ENCODE measurements around the gene NLRP5.

The NLRP5 gene

DNA sequence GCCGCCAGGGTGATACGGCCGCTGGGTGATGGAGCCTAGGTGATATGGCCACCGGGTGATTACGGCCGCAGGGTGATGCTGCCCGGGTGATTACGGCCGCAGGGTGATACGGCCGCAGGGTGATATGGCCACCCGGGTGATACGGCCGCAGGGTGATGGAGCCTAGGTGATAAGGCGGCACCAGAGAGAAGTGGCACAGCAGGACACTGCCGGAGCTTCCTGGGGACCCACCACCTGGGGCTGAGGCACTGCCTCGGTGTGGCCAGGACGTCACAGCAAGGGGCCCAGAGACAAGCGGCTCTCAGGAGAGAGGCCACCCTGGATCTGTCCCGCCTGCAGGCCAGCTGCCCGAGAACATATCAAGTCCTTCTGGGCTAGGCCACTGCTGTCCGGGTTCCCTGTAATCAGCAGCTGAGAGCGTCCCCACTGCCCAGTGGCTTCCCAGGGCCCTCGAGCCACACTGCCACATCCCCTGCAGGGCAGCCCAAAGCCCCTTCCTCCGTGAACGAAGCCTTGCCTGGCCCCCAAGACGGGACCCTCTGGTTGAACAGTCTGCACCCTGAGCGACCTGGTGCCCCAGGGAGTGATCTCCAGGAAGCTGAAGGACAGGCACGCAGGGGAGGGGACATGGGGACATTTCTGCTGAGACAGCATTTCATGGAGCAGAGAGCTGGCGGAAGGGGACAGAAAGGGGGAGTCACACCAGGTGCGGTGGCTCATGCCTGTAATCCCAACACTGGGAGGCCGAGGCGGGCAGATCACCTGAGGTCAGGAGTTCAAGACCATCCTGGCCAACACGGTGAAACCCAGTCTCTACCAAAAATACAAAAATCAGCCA lies 112.4 kb downstream of the NLRP5 start:
- no peak for DNase-seq (ENCODE audit: low read depth)
- TF ChIP-seq, protein P1, sequence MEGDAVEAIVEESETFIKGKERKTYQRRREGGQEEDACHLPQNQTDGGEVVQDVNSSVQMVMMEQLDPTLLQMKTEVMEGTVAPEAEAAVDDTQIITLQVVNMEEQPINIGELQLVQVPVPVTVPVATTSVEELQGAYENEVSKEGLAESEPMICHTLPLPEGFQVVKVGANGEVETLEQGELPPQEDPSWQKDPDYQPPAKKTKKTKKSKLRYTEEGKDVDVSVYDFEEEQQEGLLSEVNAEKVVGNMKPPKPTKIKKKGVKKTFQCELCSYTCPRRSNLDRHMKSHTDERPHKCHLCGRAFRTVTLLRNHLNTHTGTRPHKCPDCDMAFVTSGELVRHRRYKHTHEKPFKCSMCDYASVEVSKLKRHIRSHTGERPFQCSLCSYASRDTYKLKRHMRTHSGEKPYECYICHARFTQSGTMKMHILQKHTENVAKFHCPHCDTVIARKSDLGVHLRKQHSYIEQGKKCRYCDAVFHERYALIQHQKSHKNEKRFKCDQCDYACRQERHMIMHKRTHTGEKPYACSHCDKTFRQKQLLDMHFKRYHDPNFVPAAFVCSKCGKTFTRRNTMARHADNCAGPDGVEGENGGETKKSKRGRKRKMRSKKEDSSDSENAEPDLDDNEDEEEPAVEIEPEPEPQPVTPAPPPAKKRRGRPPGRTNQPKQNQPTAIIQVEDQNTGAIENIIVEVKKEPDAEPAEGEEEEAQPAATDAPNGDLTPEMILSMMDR (IDR thresholded peaks at IDR 0.05; ENCODE audit: insufficient read depth, low read depth, low read length, missing control alignments) = no peak
- H3K4me3 ChIP-seq (ENCODE audit: low read depth, low read length) = no peak overlapping the region

DNA sequence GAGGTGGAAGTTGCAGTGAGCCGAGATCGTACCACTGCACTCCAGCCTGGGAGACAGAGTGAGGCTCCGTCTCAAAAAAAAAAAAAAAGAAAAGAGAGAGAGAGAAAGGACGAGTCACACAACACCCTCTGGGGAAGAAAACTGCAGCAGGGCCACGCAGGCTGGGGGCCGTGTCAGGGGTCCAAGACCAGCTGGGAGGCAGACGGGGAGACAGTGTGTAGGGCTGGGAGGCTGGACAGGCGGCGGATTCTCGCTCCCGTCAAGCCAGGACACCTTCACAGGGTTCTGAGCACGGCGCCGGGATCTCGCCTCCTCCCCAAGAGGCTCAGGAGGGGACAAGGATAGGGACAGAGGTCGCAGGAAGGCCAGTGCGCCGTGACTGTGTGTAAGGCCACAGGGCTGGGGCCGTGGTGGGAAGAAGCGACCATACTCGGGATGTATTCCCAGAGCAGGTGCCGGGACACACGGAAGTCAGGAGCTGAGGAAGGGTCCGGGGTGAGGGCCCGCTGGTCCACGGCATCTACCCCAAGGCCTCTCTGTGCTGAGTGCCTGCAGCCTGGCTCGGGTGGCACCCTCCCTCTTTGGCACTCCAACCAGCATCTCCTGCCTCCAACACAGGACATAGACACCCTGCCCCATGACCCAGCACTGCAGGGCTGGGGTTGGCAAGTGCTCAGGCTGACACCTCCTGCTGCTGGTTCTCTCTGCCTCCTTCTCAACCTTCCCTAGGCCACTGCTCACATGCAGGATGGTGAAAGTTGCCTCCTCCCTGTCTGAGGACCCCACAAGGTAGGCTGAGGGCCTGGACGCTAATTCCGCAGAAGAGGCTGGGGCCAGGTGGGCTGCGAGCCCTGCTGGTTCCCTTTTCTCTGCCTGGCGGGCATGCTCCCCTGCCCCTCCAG lies 113.3 kb downstream of the NLRP5 start:
- TF ChIP-seq, protein P1 (IDR thresholded peaks at IDR 0.05; ENCODE audit: insufficient read depth, low read depth, low read length, missing control alignments) = no peak
- DNase-seq (ENCODE audit: low read depth) = no peak
- no peak overlapping the region for H3K4me3 ChIP-seq (ENCODE audit: low read depth, low read length)

DNA sequence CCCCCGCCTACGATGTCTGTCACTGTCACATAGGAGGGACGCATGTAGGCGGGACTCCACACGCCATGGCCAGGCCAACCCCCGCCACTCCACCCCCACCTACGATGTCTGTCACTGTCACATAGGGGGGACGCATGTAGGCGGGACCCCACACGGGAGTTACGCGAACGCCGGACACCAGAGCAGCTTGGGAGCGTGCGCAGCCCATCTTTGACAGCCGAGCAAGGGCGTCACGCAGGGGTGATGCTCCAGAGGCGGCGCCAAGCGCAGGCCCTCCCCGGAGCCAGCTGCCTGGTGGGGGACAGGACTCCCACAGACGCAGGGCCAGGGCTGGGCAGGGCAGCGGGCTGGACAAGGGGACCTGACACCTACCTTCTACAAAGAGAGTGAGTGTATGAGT lies 114.5 kb downstream of the NLRP5 start:
- no peak overlapping the region for H3K4me3 ChIP-seq (ENCODE audit: low read depth, low read length)
- TF ChIP-seq, protein P1 (IDR thresholded peaks at IDR 0.05; ENCODE audit: insufficient read depth, low read depth, low read length, missing control alignments) = no peak
- no peak for DNase-seq (ENCODE audit: low read depth)

DNA sequence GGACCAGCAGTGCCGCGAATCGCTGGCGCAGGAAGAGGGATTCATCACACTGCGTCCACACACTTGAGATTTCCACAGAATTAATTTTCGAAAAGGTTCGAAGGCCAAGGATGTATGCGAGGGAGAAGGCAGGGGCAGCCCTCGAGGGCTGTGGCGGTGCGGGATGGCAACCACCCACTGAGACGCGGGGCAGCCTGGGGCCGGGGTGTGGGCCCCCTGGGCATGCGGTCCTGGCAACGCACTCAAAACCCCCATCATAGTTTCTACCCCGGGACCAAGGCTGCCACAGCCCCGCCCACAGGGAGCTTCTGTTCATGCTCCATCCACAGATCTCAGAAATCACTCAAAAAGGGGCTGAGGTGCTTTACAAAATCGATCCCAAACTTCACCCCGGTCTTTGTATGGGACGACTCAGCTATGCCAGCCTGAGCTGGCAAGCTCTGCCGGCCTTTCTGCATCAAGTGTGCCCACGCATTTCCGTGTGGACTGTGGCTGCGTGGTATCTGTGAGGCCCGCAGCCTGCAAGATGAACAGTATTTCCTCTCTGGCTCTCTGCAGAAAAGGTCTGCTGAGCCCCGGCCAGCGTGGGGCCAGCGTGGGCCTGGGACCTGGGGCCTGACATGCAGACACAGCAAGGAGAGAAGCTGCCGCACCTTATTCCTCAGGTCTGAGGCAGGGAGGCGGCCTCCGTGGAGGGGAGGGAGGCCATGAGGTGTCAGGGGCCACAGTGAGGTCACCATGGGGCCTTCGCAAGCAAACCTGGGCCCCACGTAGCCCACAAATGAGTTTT lies 115.4 kb downstream of the NLRP5 start:
- TF ChIP-seq, protein P1 (IDR thresholded peaks at IDR 0.05; ENCODE audit: insufficient read depth, low read depth, low read length, missing control alignments) = no peak
- H3K4me3 ChIP-seq (ENCODE audit: low read depth, low read length) = no peak overlapping the region
- no peak for DNase-seq (ENCODE audit: low read depth)

DNA sequence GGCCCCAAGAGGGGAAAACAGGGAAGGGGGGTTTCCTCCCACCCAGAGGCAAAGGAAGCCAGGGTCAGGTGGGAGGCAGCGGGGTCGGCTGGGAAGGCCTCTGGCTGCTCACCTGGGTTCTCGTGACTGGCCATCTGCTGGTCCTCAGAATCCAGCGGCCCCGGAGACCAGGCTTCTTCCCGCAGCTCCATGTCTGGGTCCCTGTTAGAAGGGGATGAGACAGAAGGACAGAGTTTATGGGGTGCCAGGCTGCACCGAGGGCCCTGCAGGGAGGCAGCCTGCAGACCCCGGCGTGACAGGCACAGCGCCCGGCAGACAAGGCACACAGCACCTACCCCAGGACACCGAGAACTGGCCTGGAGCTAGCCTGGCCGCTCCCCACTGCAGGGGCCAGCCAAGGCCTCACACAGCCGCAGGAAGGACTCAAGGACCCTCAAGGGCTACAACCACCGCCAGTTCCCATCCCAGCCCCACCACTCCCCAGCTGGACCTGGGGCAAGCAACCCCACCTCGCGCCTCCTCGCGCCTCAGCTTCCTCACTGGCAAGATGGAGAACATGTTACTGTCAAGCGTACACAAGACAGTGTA lies 116.5 kb downstream of the NLRP5 start:
- TF ChIP-seq, protein P1 (IDR thresholded peaks at IDR 0.05; ENCODE audit: insufficient read depth, low read depth, low read length, missing control alignments) = no peak

DNA sequence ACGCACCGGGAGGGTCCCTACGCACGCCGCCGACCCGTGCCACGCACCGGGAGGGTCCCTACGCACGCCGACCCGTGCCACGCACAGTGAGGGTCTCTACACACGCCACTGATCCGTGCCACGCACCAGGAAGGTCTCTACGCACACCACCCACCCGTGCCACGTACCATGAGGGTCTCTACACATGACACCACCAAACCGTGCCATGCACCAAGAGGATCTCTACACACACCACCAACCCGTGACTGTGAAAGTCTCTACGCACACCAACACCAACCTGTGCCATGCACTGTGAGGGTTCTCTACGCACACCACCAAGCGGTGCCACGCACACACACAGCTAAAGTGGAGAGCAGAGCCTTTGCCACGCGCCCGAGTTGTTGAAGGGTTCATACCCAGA lies 117.8 kb downstream of the NLRP5 start:
- TF ChIP-seq, protein P1 (IDR thresholded peaks at IDR 0.05; ENCODE audit: insufficient read depth, low read depth, low read length, missing control alignments) = no peak
- no peak for DNase-seq (ENCODE audit: low read depth)
- no peak overlapping the region for H3K4me3 ChIP-seq (ENCODE audit: low read depth, low read length)

More for the DNA sequence above, 116.5 kb downstream of the NLRP5 start:
- no peak for DNase-seq (ENCODE audit: low read depth)
- no peak overlapping the region for H3K4me3 ChIP-seq (ENCODE audit: low read depth, low read length)

Measured in GM12865 (cell line).